ENCODE results near the gene PEAR1. TPM values are rescaled to one million over a fixed set of nuclear protein-coding genes. Genes with fewer than 3 reads are reported as not detected.

PEAR1 gene
- total RNA-seq, 1 experiment from 2014 or later, result 10.8 TPM

GRCh38 chr1:156849151-156849496, 44.4 kb upstream of the PEAR1 start:
- Histone ChIP-seq H3K9me3 (ENCODE audit: control insufficient read depth in 1 of 2, insufficient read depth in 1 of 2, low read depth in 1 of 2, low read length in 2 of 2) (no peaks in the 10 kb centered on the region), H3K9ac (ENCODE audit: low read length) (no peak overlapping the region), H4K20me1 (ENCODE audit: insufficient read depth) (no peaks in the 10 kb centered on the region), H3K4me2 (ENCODE audit: low read length) (no peak overlapping the region), H3K79me2 (ENCODE audit: insufficient read depth, low read length) (no peaks in the 10 kb centered on the region), H3K36me3 (ENCODE audit: control insufficient read depth in 1 of 2, insufficient read depth in 2 of 2, low read length in 2 of 2) (no peaks in the 10 kb centered on the region), H3K27ac (ENCODE audit: low read depth, low read length) (no peak overlapping the region), H2AFZ (ENCODE audit: low read depth, low read length, poor library complexity, severe bottlenecking) (no peak overlapping the region), H3K4me1 (ENCODE audit: control insufficient read depth in 1 of 2, insufficient read depth in 2 of 2, low read length in 2 of 2) (no peaks in the 10 kb centered on the region; a peak in 2 of 4 replicates), H3K27me3 (ENCODE audit: insufficient read depth, low read length) (no peaks in the 10 kb centered on the region), H3K4me3 (replicated peaks in 1 of 2; ENCODE audit: low read depth in 1 of 2, low read length in 2 of 2) (no peak overlapping the region), H3K9me2 (ENCODE audit: insufficient read depth) (no peaks in the 10 kb centered on the region)
- ChIA-PET CTCF (interaction anchor here (2.2 kb wide), 1 partner anchor 11 kb away, joined by 8 read pairs; no protein-coding TSS in a partner anchor), POLR2A (no interaction called here), RAD21 (ENCODE audit: low non-redundant PET in 1 of 2, low total read pairs in 2 of 2, uncharacterized antibody in 2 of 2, unreplicated experiment in 2 of 2) (interaction anchor here in 1 of 2 experiments (0.6 kb wide), 1 partner anchor 44 kb away, joined by 4 read pairs; no protein-coding TSS in a partner anchor)
- no peak for DNase-seq (ENCODE audit: low read depth, low spot score)
- TF ChIP-seq CTCF (IDR thresholded peaks at IDR 0.05 in 2 of 3, conservative IDR thresholded peaks at IDR 0.05 in 1 of 3; ENCODE audit: borderline replicate concordance in 1 of 3, insufficient read depth in 1 of 3, low read depth in 2 of 3, low read length in 2 of 3) (no peak), ZFX (IDR thresholded peaks at IDR 0.05) (no peak), CEBPB (IDR thresholded peaks at IDR 0.05; ENCODE audit: low read depth) (no peak), CBX3 (IDR thresholded peaks at IDR 0.05; ENCODE audit: low read depth) (no peak), JUND (IDR thresholded peaks at IDR 0.05) (no peak), ZBTB33 (IDR thresholded peaks at IDR 0.05; ENCODE audit: extremely low read depth, insufficient replicate concordance, low read length) (no peak), POLR2AphosphoS5 (IDR thresholded peaks at IDR 0.05; ENCODE audit: low read depth, low read length) (no peak), ELF1 (IDR thresholded peaks at IDR 0.05; ENCODE audit: borderline replicate concordance, low read depth) (no peak), SIN3A (IDR thresholded peaks at IDR 0.05; ENCODE audit: low read depth) (no peak), EGR1 (IDR thresholded peaks at IDR 0.05; ENCODE audit: low read depth) (no peak), POLR2A (IDR thresholded peaks at IDR 0.05; ENCODE audit: borderline replicate concordance, extremely low read depth, insufficient read depth, insufficient read length) (no peak), ATF3 (IDR thresholded peaks at IDR 0.05) (no peak), SRF (IDR thresholded peaks at IDR 0.05; ENCODE audit: low read depth) (no peak)
- intact Hi-C loops (cut with micrococcal nuclease), result no loop called here
- ATAC-seq, result no peak
- BruUV-seq (replicated peaks), result no TSS peak
